ENCODE data around the gene MMP27. TPM values are rescaled to one million over a fixed set of nuclear protein-coding genes. Genes with fewer than 3 reads are reported as not detected.

MMP27 gene, protein sequence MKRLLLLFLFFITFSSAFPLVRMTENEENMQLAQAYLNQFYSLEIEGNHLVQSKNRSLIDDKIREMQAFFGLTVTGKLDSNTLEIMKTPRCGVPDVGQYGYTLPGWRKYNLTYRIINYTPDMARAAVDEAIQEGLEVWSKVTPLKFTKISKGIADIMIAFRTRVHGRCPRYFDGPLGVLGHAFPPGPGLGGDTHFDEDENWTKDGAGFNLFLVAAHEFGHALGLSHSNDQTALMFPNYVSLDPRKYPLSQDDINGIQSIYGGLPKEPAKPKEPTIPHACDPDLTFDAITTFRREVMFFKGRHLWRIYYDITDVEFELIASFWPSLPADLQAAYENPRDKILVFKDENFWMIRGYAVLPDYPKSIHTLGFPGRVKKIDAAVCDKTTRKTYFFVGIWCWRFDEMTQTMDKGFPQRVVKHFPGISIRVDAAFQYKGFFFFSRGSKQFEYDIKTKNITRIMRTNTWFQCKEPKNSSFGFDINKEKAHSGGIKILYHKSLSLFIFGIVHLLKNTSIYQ
- total RNA-seq (2021; ENCODE audit: unreplicated experiment) (not detected), Bru-seq, nascent RNA (not detected), BruChase-seq, experiment 1, labeled RNA remaining after a 6-hour chase (not detected), BruChase-seq, experiment 2, labeled RNA remaining after a 2-hour chase (not detected)
- not detected in 2 replicates for polyA plus RNA-seq (2012)
- long read RNA-seq: 0 reads

DNA sequence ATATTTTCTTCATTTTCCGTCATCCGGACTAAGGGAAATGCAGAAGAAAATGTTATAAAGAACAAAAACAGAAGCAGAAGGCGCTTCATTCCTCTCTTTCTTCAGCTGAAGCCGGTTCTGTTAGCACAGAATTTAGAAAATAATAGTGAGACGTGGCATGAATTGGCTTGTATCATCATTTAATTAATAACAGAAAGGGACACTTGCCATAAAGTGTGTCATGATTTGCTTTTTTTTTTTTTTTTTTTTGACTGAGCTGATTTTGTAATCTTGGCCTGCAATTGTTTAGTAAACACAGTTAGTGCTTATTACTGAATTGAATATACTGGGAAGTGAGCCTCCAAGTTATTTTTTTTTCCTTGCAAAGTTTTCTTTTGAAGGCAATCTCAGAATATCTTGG, at the start of gene MMP27:
TSS of gene MMP27 (minus strand) at position 144 of the 400 bp plus-strand sequence. CDS start at position 89, 55 bp downstream.
- intact Hi-C loops (cut with micrococcal nuclease): no loop called here
- CTCF ChIA-PET: no interaction called here
- no peaks in the 10 kb centered on the region for H3K79me2 ChIP-seq (ENCODE audit: insufficient read depth, low read length)
- H3K27ac ChIP-seq (ENCODE audit: low read depth, low read length): no peak within 1 kb of the TSS
- H3K36me3 ChIP-seq (ENCODE audit: control insufficient read depth in 1 of 2, insufficient read depth in 2 of 2, low read length in 2 of 2): no peaks in the 10 kb centered on the region
- H2AFZ ChIP-seq (ENCODE audit: low read depth, low read length, poor library complexity, severe bottlenecking): no peak within 1 kb of the TSS
- RAD21 ChIA-PET (ENCODE audit: low non-redundant PET in 1 of 2, low total read pairs in 2 of 2, uncharacterized antibody in 2 of 2, unreplicated experiment in 2 of 2): no interaction called here
- H3K9me3 ChIP-seq (ENCODE audit: control insufficient read depth in 1 of 2, insufficient read depth in 1 of 2, low read depth in 1 of 2, low read length in 2 of 2): no peaks in the 10 kb centered on the region
- ATAC-seq (no peak), DNase-seq (ENCODE audit: low read depth, low spot score) (no peak)
- no peaks in the 10 kb centered on the region for H3K27me3 ChIP-seq (ENCODE audit: insufficient read depth, low read length)
- no peak within 1 kb of the TSS for H3K9ac ChIP-seq (ENCODE audit: low read length)
- H3K4me2 ChIP-seq (ENCODE audit: low read length): no peak within 1 kb of the TSS
- peaks cover 0 to 4% of the 10 kb centered on the region in 2 experiments; a peak in 1 of 4 replicates for H3K4me1 ChIP-seq (ENCODE audit: control insufficient read depth in 1 of 2, insufficient read depth in 2 of 2, low read length in 2 of 2)
- BruUV-seq (replicated peaks): no TSS peak
- no peak within 1 kb of the TSS for H3K4me3 ChIP-seq (replicated peaks in 1 of 2; ENCODE audit: low read depth in 1 of 2, low read length in 2 of 2)
- H3K9me2 ChIP-seq (ENCODE audit: insufficient read depth): no peaks in the 10 kb centered on the region
- H4K20me1 ChIP-seq (ENCODE audit: insufficient read depth): no peaks in the 10 kb centered on the region
- POLR2A ChIA-PET: no interaction called here
- TF ChIP-seq YY1 (IDR thresholded peaks at IDR 0.05; ENCODE audit: extremely low read depth, insufficient replicate concordance, low read depth, low read length): no peak
- no peak for TF ChIP-seq RAD21 (IDR thresholded peaks at IDR 0.05; ENCODE audit: low read depth)
- no peak for TF ChIP-seq SIN3A (IDR thresholded peaks at IDR 0.05; ENCODE audit: low read depth)
- no peak for TF ChIP-seq ZNF274 (IDR thresholded peaks at IDR 0.05; ENCODE audit: low read depth, low read length)
- no peak for TF ChIP-seq SP1 (IDR thresholded peaks at IDR 0.05; ENCODE audit: low read depth)
- TF ChIP-seq POLR2A (IDR thresholded peaks at IDR 0.05; ENCODE audit: borderline replicate concordance, extremely low read depth, insufficient read depth, insufficient read length): no peak
- TF ChIP-seq EZH2 (IDR thresholded peaks at IDR 0.05): no peak
- no peak for TF ChIP-seq ZFX (IDR thresholded peaks at IDR 0.05)
- TF ChIP-seq JUND (IDR thresholded peaks at IDR 0.05): no peak
- TF ChIP-seq, protein P1, sequence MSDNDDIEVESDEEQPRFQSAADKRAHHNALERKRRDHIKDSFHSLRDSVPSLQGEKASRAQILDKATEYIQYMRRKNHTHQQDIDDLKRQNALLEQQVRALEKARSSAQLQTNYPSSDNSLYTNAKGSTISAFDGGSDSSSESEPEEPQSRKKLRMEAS (IDR thresholded peaks at IDR 0.05): no peak
- TF ChIP-seq CBX3 (IDR thresholded peaks at IDR 0.05; ENCODE audit: low read depth): no peak
